ENCODE measurements around the gene HSD17B12. TPM values are rescaled to one million over a fixed set of nuclear protein-coding genes. Genes with fewer than 3 reads are reported as not detected.

The HSD17B12 gene
- total RNA-seq, 2 experiments from 2014 or later, result 70.9 to 138 TPM

DNA sequence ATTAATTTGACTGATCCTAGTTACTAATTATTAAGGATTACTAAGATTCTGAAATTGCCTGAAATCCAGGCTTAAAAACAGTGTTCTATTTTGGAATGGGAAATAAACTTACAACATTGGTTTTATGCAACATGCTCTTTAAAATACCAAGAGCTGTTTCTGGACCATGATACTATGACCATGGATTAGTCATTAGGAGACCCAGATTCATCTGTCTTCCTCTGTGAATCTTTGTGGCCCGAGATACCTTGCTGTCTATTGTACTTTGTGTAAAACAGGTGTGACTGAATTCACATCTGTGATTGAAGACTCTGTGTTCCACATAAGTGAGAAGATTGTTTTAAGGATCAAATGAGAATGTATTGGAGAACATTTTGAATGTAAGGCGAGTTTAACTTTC lies 98.8 kb downstream of the HSD17B12 start:
- no peak overlapping the region for H3K4me2 ChIP-seq (ENCODE audit: low read length)
- H3K4me1 ChIP-seq (ENCODE audit: insufficient read depth, low read length, poor library complexity, severe bottlenecking), result no peaks in the 10 kb centered on the region
- H3K79me2 ChIP-seq (ENCODE audit: insufficient read depth, low read depth, low read length), result peaks cover 6% of the 10 kb centered on the region; the same call in 1 of the 2 replicates
- ChIA-PET POLR2A (no interaction called here), CTCF (ENCODE audit: unreplicated experiment) (no interaction called here)
- no peak overlapping the region for H3K27ac ChIP-seq (ENCODE audit: low read depth, low read length, poor library complexity, severe bottlenecking)
- peaks cover 31% of the 10 kb centered on the region for H3K9me3 ChIP-seq (ENCODE audit: low read length)
- H4K20me1 ChIP-seq (ENCODE audit: insufficient read depth, low read length), result no peaks in the 10 kb centered on the region
- no peak for TF ChIP-seq EZH2phosphoT487 (IDR thresholded peaks at IDR 0.05; ENCODE audit: borderline replicate concordance, low read depth, low read length)
- H3K36me3 ChIP-seq (ENCODE audit: insufficient read depth, low read length), result peaks cover 48% of the 10 kb centered on the region
- H2AFZ ChIP-seq (ENCODE audit: low read length), result no peak overlapping the region
- BruUV-seq (replicated peaks), result no TSS peak
- DNase-seq (ENCODE audit: low spot score), result no peak
- intact Hi-C loops (cut with micrococcal nuclease; ENCODE audit: unreplicated experiment), result no loop called here
- no peaks in the 10 kb centered on the region for H3K9me2 ChIP-seq (ENCODE audit: insufficient read depth, low read length)
- H3K4me3 ChIP-seq (ENCODE audit: low read depth, low read length, poor library complexity, severe bottlenecking), result no peak overlapping the region

DNA sequence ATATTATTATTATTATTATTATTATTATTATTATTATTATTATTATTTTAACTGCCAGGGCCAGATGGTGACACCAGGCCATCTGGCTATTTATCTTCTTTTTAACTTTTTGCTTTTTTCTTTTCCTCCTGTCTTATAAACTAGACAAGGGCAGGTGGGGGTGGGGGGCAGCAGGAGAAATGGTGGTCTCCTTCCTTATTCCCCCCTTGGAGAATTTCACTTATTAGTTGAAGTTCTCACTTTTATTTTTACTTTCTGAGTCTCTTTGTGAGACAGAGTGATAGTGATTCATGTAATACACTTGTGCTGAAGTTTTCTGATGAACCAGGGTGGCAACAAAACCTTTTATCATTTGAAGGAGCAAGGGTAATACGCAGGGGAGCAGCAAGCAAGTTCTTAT lies 103.8 kb downstream of the HSD17B12 start:
- TF ChIP-seq EZH2phosphoT487 (IDR thresholded peaks at IDR 0.05; ENCODE audit: borderline replicate concordance, low read depth, low read length), result no peak
- TF ChIP-seq, protein P1, sequence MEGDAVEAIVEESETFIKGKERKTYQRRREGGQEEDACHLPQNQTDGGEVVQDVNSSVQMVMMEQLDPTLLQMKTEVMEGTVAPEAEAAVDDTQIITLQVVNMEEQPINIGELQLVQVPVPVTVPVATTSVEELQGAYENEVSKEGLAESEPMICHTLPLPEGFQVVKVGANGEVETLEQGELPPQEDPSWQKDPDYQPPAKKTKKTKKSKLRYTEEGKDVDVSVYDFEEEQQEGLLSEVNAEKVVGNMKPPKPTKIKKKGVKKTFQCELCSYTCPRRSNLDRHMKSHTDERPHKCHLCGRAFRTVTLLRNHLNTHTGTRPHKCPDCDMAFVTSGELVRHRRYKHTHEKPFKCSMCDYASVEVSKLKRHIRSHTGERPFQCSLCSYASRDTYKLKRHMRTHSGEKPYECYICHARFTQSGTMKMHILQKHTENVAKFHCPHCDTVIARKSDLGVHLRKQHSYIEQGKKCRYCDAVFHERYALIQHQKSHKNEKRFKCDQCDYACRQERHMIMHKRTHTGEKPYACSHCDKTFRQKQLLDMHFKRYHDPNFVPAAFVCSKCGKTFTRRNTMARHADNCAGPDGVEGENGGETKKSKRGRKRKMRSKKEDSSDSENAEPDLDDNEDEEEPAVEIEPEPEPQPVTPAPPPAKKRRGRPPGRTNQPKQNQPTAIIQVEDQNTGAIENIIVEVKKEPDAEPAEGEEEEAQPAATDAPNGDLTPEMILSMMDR (conservative IDR thresholded peaks at IDR 0.05; ENCODE audit: low read length), result no peak
- DNase-seq (ENCODE audit: low spot score), result no peak
- Histone ChIP-seq H2AFZ (ENCODE audit: low read length) (no peak overlapping the region), H3K79me2 (ENCODE audit: insufficient read depth, low read depth, low read length) (peaks cover 33% of the 10 kb centered on the region; the same call in 1 of the 2 replicates), H3K4me3 (ENCODE audit: low read depth, low read length, poor library complexity, severe bottlenecking) (no peak overlapping the region), H3K36me3 (ENCODE audit: insufficient read depth, low read length) (peaks cover 65% of the 10 kb centered on the region), H3K9me2 (ENCODE audit: insufficient read depth, low read length) (no peaks in the 10 kb centered on the region), H3K4me1 (ENCODE audit: insufficient read depth, low read length, poor library complexity, severe bottlenecking) (peaks cover 24% of the 10 kb centered on the region), H3K27ac (ENCODE audit: low read depth, low read length, poor library complexity, severe bottlenecking) (no peak overlapping the region), H3K9me3 (ENCODE audit: low read length) (peaks cover 46% of the 10 kb centered on the region), H4K20me1 (ENCODE audit: insufficient read depth, low read length) (no peaks in the 10 kb centered on the region), H3K4me2 (ENCODE audit: low read length) (no peak overlapping the region)
- intact Hi-C loops (cut with micrococcal nuclease; ENCODE audit: unreplicated experiment), result no loop called here
- no TSS peak for BruUV-seq (replicated peaks)
- POLR2A ChIA-PET, result interaction anchor here (0.6 kb wide), 1 partner anchor 45 kb away, joined by 3 read pairs; no protein-coding TSS in a partner anchor
- CTCF ChIA-PET (ENCODE audit: unreplicated experiment), result no interaction called here

DNA sequence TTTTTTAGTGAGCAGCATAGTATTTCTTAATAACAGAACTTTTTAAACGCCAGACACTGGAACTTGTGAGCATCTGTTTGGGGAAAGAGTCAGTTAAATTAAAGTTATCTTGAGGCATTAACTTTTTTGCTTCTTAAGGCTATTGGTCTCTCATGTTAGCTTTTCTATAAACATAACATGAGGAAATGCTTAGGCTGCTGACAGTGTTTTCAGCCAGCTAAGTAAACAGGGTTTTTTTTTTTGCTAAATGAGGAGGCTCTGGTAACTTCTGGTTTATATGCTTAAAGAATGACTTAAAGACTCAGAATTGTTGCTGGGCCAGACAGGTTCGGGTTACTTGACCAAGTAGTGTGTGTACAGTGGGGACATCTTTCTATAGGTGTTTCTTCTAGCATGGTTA lies 104.3 kb downstream of the HSD17B12 start:
- ChIA-PET POLR2A (interaction anchor here (0.6 kb wide), 1 partner anchor 46 kb away, joined by 3 read pairs; no protein-coding TSS in a partner anchor), CTCF (ENCODE audit: unreplicated experiment) (no interaction called here)
- Histone ChIP-seq H2AFZ (ENCODE audit: low read length) (no peak overlapping the region), H3K27ac (ENCODE audit: low read depth, low read length, poor library complexity, severe bottlenecking) (no peak overlapping the region), H3K4me3 (ENCODE audit: low read depth, low read length, poor library complexity, severe bottlenecking) (no peak overlapping the region), H3K36me3 (ENCODE audit: insufficient read depth, low read length) (peaks cover 65% of the 10 kb centered on the region), H3K4me2 (ENCODE audit: low read length) (no peak overlapping the region), H3K4me1 (ENCODE audit: insufficient read depth, low read length, poor library complexity, severe bottlenecking) (peaks cover 24% of the 10 kb centered on the region), H3K79me2 (ENCODE audit: insufficient read depth, low read depth, low read length) (peaks cover 36% of the 10 kb centered on the region; the same call in 1 of the 2 replicates), H3K9me3 (ENCODE audit: low read length) (peaks cover 48% of the 10 kb centered on the region), H4K20me1 (ENCODE audit: insufficient read depth, low read length) (no peaks in the 10 kb centered on the region), H3K9me2 (ENCODE audit: insufficient read depth, low read length) (no peaks in the 10 kb centered on the region)
- DNase-seq (ENCODE audit: low spot score), result no peak
- BruUV-seq (replicated peaks), result no TSS peak
- TF ChIP-seq, protein P1 (conservative IDR thresholded peaks at IDR 0.05; ENCODE audit: low read length), result no peak
- intact Hi-C loops (cut with micrococcal nuclease; ENCODE audit: unreplicated experiment), result loop anchor here (5.0 kb wide), 2 partner anchors 83 to 103 kb away; partner anchors contain the start of gene HSD17B12

Data from OCI-LY7 (cell line).